ENCODE data around the gene TRIM17. TPM values are rescaled to one million over a fixed set of nuclear protein-coding genes. Genes with fewer than 3 reads are reported as not detected.

TRIM17 gene
- total RNA-seq, 2 donors from 2014 or later = 0.38 to 1.9 TPM

- intact Hi-C loops (cut with DNase I) = no loop called here
- peak; percentile 69 for DNase-seq (ENCODE audit: low spot score)
Measured at GRCh38 chr1:228424685-228425660, 8.3 kb upstream of the TRIM17 start.

- intact Hi-C loops (cut with DNase I) = no loop called here
- DNase-seq (ENCODE audit: low spot score) = peak; percentile 46
Measured at GRCh38 chr1:228423404-228424053, 6.9 kb upstream of the TRIM17 start.

GRCh38 chr1:228420968-228421826 lies 4.5 kb upstream of the TRIM17 start:
- intact Hi-C loops (cut with DNase I) = no loop called here
- peak; percentile 11 for DNase-seq (ENCODE audit: low spot score)

GRCh38 chr1:228417483-228418203 lies 982 bp upstream of the TRIM17 start:
- intact Hi-C loops (cut with DNase I) = loop anchor here in 1 of 2 donors (5.0 kb wide), 1 partner anchor 1125 kb away; no protein-coding TSS in a partner anchor
- DNase-seq (ENCODE audit: low spot score) = no peak

- intact Hi-C loops (cut with DNase I) = loop anchor here in 1 of 2 donors (5.0 kb wide), 1 partner anchor 1125 kb away; no protein-coding TSS in a partner anchor
- peak; percentile 60 for DNase-seq (ENCODE audit: low spot score)
Measured at GRCh38 chr1:228417061-228417460, 400 bp upstream of the TRIM17 start.

GRCh38 chr1:228415853-228416216 lies 826 bp downstream of the TRIM17 start:
- intact Hi-C loops (cut with DNase I) = loop anchor here in 1 of 2 donors (5.0 kb wide), 1 partner anchor 1126 kb away; no protein-coding TSS in a partner anchor
- peak; percentile 69 for DNase-seq (ENCODE audit: low spot score)

GRCh38 chr1:228415221-228415620 lies 1.4 kb downstream of the TRIM17 start:
- intact Hi-C loops (cut with DNase I) = loop anchor here in 1 of 2 donors (5.0 kb wide), 1 partner anchor 1127 kb away; no protein-coding TSS in a partner anchor
- DNase-seq (ENCODE audit: low spot score) = peak; percentile 58

GRCh38 chr1:228414511-228415211 lies 2.0 kb downstream of the TRIM17 start:
- intact Hi-C loops (cut with DNase I) = loop anchor here in 1 of 2 donors (5.0 kb wide), 1 partner anchor 1128 kb away; no protein-coding TSS in a partner anchor
- DNase-seq (ENCODE audit: low spot score) = peak; percentile 72

GRCh38 chr1:228413241-228414010 lies 3.2 kb downstream of the TRIM17 start:
- DNase-seq (ENCODE audit: low spot score) = peak; percentile 36

GRCh38 chr1:228411548-228412430 lies 4.9 kb downstream of the TRIM17 start:
- intact Hi-C loops (cut with DNase I) = no loop called here
- peak; percentile 58 for DNase-seq (ENCODE audit: low spot score)

More at GRCh38 chr1:228413241-228414010, 3.2 kb downstream of the TRIM17 start:
- intact Hi-C loops (cut with DNase I) = no loop called here

- DNase-seq (ENCODE audit: low spot score) = peak; percentile 60
- intact Hi-C loops (cut with DNase I) = no loop called here
Measured at GRCh38 chr1:228411121-228411520, 5.5 kb downstream of the TRIM17 start.

GRCh38 chr1:228410671-228411070 lies 6.0 kb downstream of the TRIM17 start:
- intact Hi-C loops (cut with DNase I) = no loop called here
- peak; percentile 77 for DNase-seq (ENCODE audit: low spot score)

- DNase-seq (ENCODE audit: low spot score) = peak; percentile 78
- intact Hi-C loops (cut with DNase I) = no loop called here
Measured at GRCh38 chr1:228410015-228410414, 6.6 kb downstream of the TRIM17 start.

- DNase-seq (ENCODE audit: low spot score) = peak; percentile 70
- intact Hi-C loops (cut with DNase I) = no loop called here
Measured at GRCh38 chr1:228408869-228409805, 7.5 kb downstream of the TRIM17 start.
